PC-9 (cell line): ENCODE measurements around the gene TM9SF2.

Experiments
- EZH2 ChIP-seq: fragments of 200-600 bp; sonication (generic); IDR thresholded peaks from 2 replicates; pipeline ENCODE4 v1.8.0; 2017; ENCODE audit warnings: antibody characterized with exemption, low read depth
- TF ChIP-seq, protein P1 (sequence below): fragments of 200-600 bp; sonication (generic); conservative IDR thresholded peaks from 2 replicates; pipeline ENCODE4 v1.6.1; 2017; ENCODE audit warnings: mixed run types, antibody characterized with exemption, mild to moderate bottlenecking, moderate library complexity

DNA sequence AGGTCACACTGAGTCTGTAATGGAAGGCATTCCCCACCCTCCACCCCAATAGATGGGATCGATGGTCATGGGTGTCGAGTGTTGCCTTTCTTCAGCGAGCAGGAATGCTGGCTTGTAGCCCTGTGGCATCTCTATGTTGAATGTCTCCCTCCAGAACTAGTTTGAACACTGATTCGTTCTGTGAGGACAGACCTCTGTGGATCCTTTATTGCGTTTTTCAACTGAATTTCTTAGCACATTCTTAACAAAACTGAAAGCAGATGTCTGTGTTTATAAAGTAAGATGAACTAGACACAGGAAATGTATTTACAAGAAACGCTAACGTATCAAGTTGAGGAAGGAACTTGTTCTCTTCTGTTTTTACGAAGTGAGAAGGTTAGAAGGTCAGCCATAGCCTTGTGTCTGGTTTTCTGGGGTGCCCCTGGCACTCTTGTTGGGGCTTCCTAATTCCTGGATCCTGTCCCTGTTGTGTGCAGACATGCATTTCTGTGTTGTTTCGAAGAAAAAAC, 36.8 kb upstream of the TM9SF2 start:
- TF ChIP-seq, protein P1, sequence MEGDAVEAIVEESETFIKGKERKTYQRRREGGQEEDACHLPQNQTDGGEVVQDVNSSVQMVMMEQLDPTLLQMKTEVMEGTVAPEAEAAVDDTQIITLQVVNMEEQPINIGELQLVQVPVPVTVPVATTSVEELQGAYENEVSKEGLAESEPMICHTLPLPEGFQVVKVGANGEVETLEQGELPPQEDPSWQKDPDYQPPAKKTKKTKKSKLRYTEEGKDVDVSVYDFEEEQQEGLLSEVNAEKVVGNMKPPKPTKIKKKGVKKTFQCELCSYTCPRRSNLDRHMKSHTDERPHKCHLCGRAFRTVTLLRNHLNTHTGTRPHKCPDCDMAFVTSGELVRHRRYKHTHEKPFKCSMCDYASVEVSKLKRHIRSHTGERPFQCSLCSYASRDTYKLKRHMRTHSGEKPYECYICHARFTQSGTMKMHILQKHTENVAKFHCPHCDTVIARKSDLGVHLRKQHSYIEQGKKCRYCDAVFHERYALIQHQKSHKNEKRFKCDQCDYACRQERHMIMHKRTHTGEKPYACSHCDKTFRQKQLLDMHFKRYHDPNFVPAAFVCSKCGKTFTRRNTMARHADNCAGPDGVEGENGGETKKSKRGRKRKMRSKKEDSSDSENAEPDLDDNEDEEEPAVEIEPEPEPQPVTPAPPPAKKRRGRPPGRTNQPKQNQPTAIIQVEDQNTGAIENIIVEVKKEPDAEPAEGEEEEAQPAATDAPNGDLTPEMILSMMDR = no peak
- TF ChIP-seq EZH2 = no peak
